Stimulated activated naive CD8-positive, alpha-beta T cell treated with anti-CD3 and anti-CD28 coated beads, Interleukin-15, Interleukin-2, amounts not matched to agents 100 U/mL and 50 U/mL, for 24 hours (primary cell): ENCODE measurements around the gene SCFD2.
"Not testable (repeated sequence)": the region's sequence is repeated elsewhere in the genome, so short reads cannot be mapped to it uniquely, and the experiment has no call there.

Source experiments
- ATAC-seq: fragments of 150-1000 bp; cut with Tn5 transposase; one replicate; pipeline ENCODE4 v1.10.0; 2021
- DNase-seq: peaks from one replicate; pipeline ENCODE4 v3.0.0; 2021

Gene SCFD2

GRCh38 chr4:53139256-53139655 is 226.6 kb downstream of the SCFD2 start:
- ATAC-seq, DNase-seq: not testable (repeated sequence)

DNA sequence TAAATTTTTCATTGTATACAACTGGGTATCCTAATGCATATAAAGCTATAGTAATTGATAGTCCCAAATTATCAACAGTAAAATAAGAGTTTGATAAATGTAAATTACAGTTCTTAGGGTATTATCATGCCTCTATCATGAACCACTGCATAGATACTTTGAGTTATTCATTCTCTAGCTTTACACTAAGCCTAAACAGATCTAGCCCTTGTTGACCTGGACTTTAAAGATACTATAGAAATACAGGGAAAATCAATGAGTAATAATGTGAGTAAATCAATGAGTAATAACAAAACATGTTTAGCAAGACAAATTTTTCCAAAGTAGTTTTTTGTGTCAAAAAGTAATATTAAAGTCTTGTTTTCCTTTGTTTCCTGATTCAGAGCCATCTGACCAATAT is 228.4 kb downstream of the SCFD2 start:
- DNase-seq (no peak), ATAC-seq (no peak)

DNA sequence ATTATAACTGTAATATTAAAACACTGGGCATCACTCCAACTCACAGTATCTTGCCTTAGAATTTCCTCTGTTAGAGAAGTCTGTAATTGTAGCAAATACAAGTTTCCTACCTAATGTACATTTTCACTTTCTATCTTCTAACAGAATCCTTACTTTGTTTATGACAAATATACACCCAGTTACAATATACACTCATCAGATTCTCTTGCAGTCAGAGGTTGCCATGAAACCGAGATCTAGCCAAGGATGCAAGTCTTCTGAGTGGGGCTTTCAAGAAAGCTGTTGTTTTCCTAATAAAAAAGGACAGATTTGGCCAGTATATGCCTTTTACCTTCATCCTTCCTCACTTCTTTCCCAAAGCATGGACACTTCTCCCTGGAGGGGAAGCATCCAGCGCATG is 228.9 kb downstream of the SCFD2 start:
- DNase-seq, result no peak

DNA sequence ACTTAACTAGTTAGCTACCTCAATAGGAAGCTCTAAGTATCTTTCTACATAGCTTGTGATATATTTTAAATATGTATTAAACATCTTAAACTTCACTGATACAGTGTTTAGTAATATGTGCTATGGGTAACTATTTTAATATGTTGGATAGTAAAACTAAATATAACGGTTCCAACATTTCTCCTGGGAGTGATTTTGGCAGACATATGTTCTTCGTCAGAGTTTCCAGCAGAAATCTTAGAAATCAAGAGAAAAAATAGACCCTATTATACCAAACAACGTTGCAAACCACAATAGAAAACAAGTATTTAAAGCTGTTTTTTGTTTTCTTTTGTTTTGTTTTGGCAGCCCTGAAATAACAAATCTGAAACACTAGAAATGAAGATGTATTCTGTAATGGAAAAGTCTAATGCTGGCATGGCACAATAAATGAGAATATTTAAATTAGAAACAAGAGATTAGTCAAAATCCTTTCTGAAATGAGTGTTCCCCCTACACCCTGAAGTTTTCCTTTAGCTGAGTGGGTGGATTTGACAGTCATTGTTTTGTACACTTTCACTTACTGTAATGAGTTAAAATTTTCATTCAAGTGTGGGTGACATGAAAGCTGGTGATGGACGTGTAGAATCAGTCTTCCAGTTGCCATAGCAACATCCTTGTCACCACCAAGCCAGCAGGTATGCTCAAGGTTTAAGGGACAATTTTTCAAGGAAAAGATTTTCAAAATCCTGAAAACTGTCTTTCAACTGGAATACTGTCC is 233.5 kb downstream of the SCFD2 start:
- DNase-seq, result peak; percentile 10
- peak; percentile 85 for ATAC-seq

More for the DNA sequence above, 228.9 kb downstream of the SCFD2 start:
- ATAC-seq, result no peak

GRCh38 chr4:53131562-53131925 is 234.3 kb downstream of the SCFD2 start:
- no peak for DNase-seq

GRCh38 chr4:53130896-53131561 is 234.8 kb downstream of the SCFD2 start:
- DNase-seq, result no peak
- ATAC-seq, result peak; percentile 57

More at GRCh38 chr4:53131562-53131925, 234.3 kb downstream of the SCFD2 start:
- no peak for ATAC-seq

DNA sequence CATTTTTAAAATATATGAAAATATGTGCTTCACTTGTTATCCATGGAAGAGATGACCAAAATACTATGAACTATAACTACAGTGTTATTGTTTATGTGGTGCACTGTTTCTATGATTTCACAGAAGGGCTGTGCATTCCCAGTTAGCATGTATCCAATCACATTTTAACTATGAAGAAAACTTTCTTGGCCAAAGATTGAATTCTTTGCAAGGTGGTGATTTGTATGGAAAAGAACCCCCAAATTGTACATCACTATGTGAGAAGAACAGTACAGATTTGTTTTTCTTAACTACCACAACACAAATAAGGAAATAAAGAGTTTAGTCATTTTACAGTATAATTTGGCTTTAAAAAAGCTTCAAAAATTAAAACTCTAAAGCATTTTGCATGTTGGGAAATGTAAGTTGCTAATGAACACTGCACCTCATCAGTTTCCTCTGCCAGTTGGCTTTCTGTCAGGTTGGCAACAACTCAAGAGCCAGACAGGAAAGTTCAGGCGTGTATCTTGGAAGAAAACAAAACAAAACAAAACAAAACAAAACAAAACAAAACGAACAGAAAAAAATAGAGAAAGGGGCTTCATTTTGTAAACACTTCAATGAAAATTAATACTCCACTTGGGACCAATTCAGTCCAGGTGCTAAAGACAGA is 237.0 kb downstream of the SCFD2 start:
- DNase-seq (no peak), ATAC-seq (no peak)

DNA sequence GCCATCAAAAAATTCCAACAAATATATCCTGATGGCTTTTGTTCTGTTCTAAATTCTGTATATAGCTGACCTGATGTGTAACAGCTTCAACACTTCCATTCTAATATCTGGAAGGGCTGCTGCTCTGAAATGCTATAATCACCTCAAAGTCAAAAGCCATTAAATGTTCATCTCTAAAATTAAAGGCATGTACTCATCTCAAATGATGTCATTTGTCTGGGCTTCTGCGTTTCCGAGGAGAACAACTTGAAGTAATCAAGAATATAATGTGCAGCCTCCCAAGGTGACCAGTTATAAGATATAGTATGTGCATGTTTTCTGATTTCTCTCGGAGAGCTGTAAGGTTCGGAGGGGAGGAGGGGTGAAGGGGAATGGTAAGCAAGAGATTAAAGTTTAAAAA is 237.6 kb downstream of the SCFD2 start:
- DNase-seq (no peak), ATAC-seq (no peak)

DNA sequence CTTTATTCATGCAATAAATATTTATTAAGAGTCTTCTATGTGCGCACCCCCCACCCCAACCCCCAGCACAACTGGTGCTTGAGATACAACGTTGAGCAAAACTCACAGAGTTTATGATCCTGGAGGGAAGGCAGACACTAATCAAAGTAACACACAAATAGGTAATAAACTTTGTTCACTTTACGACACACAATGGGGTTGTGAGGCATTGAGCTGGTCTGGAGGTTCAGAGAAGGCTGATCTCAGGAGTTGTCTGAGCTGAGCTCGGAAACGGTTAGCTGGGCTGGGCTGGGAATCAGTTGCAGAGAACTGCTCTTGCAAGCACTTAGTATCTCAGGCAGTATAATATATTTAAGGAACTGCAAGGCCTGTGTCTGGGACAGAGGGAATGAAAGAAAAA is 238.5 kb downstream of the SCFD2 start:
- no peak for ATAC-seq

GRCh38 chr4:53126099-53126498 is 239.8 kb downstream of the SCFD2 start:
- DNase-seq (no peak), ATAC-seq (no peak)

More for the DNA sequence above, 238.5 kb downstream of the SCFD2 start:
- no peak for DNase-seq

DNA sequence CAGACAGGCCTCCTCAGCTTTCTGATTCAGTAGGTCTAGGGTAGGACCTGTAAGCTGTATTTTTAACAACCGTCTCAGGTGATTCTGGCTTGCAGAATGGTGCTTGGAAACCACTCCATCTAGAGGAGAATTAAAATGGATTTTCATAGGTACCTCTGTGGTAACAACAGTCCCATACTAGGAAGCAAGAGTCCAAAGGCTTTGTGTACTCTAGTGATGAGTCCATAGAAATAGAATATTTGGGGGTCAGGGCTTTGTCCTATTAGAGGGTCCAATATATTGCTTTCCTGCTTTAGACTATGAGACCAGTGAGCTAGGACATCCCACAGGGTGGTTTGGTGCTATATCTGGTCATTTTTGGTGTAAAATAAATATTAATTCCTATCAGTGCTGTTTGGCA is 242.0 kb downstream of the SCFD2 start:
- no peak for DNase-seq
- no peak for ATAC-seq

DNA sequence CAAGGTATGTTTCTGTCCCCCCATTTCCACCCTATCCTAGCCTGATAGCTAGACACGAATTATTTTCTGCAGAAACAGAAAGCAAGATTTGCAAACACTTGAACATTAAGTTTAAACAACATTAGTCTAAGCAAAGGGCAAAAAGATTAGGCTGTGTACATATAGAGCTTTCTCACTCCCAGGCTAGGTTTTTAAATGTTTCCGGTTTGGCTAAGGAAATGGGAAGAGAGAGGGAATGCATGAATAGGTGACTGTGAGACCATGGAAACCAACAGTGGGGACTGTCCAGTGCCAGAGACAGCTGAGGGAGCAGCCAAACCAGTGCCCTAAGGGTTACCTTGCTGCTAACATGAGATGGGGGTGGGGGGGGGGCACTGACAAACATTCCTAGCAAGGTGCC is 242.7 kb downstream of the SCFD2 start:
- ATAC-seq (no peak), DNase-seq (no peak)

DNA sequence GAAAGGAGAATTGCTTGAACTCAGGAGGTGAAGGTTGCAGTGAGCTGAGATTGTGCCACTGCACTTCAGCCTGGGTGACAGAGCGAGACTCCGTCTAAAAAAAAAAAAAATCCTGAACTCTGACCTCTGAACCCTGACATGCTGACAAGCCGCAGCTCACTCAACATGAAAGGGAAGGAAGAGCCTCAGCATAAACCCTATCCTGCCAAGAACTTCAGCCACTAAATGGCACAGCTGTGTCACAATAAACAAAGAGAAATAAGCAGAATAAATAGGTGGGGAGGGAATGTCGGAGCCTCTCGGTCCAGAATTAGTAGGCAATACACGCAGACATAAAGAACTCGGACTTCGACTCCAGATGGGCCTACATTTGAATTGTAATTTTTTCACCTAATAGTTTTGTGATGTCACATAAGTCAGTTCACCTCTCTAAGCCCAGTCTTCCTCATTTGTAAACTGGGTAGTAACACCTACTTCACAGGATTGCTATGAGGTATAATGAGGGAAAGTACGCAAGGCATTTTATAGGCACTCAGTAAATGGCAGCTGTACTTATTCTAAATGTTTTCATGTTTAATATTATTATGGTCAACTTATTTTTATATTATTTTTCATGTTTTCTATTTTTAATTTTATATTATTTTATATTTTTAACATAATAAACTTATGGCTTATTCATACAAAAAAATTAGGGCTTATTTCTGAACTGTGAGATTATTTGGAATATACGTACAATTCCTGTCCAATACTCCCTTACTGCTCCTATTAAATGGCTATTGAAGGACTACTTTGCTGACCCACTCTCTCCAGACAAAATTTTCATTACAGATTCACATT is 243.4 kb downstream of the SCFD2 start:
- ATAC-seq, result no peak
- no peak for DNase-seq

DNA sequence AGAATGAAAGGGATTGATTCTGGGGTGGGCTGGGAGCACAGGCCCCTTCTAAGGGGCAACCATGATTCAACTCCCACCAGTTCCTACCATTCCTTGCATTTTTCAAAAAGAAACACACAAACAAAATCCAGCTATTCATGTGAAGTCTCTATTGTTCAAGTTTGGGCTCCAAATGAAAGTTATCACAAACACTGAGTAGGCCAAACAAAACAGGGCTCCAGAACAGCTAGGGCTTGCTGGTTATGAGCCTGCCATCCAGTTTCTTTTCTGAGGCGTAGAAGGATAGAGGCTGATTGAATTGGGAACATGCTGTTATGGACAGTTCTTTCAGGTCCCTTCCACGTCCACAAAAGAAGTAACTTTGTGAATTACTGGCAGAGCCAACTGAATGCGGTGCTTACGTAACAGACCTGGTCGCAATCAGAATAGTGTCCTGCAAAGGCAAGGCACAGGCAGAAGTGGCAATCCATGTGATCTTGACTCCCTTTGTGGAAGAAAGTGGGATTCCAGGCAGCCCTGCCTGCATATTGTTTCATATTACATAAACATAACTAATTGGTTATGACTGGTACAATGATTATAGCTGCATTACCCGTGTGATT is 244.5 kb downstream of the SCFD2 start:
- ATAC-seq, result no peak

DNA sequence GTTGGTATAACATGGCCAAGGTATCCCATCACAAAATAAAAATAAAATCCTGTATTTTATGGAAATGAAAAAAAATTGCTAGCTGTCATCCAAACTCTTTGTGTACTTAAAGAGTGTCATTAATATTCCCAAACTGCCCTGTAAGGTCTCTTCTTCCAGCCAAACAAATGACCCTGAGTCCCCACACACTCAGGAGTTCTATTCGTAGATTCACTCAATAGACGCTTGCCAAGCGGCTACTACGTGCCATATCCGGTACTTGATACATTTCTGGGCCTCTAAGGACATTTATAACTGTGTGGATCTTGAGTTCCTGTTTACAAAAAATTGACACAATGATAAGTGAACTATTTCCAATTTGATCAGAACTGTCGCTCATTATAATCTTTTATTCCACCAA is 245.1 kb downstream of the SCFD2 start:
- DNase-seq (no peak), ATAC-seq (no peak)

More for the DNA sequence above, 244.5 kb downstream of the SCFD2 start:
- DNase-seq, result no peak

DNA sequence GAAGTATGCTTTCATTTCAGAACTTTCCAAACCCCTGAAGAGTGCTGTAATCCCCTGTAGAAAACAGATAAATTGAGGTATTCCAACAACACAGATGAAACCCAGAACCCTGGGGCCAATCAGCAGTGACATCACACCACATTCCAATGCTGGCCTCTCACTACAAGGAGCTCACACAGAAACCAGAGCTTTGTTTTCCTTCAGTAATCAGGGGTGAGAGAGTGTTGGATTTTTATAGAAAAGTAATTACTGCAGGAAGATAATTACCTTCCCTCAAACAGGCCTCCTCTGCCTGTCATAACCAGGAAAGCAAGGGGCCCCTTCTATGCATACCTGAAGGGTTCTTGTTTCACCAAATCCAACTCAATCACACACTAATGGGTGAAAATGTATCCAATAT is 246.2 kb downstream of the SCFD2 start:
- DNase-seq, result no peak
- no peak for ATAC-seq

GRCh38 chr4:53118676-53119075 is 247.2 kb downstream of the SCFD2 start:
- DNase-seq (no peak), ATAC-seq (no peak)

DNA sequence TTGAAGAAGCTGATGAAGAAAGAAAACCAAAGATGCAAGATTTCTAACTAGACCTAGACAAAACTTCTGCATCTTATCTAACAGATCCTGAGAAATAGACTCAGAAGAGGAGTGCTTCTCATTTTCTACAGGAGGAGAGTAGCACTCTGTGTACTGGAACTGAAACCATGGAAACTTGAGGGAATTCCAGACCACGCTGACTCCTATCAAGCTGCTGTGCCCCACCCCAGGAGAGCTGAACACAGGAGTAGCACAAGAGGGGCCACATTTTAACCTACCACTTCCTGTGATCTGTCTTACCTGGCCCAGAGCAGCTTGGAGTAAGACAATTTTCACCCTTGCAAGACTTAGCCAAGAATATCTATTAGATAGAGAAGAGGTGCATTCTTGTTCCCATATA is 248.9 kb downstream of the SCFD2 start:
- DNase-seq, result no peak
- no peak for ATAC-seq

GRCh38 chr4:53113431-53114225 is 252.2 kb downstream of the SCFD2 start:
- DNase-seq (no peak), ATAC-seq (peak; percentile 99)

- no peak for ATAC-seq
- DNase-seq, result no peak
These were observed 260.5 kb downstream of the SCFD2 start for GRCh38 chr4:53105313-53105712.

DNA sequence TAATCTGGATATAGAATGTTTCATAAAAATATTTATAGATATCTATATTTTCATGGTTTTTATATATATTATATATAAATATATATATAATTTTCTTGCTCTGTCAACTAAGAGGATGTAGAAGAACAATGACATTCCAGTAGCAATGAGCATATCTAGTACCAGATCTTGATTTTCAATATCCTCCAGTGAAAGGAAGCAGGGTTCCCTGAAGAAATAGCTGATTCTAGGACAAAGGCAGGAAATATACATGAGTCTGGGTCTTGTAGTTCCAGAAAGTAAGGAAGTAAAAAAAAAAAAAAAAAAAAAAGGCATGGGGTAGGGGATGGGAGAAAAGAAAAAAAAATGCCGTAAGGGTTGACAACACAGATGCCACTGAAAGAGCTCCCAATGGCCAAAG is 262.4 kb downstream of the SCFD2 start:
- ATAC-seq (no peak), DNase-seq (no peak)
